Endothelial cell of umbilical vein (primary cell): ENCODE measurements around the gene LAMB3.

Experiments used
- EZH2 ChIP-seq: IDR thresholded peaks from 2 replicates; pipeline ENCODE4 v1.6.1; 2012; ENCODE audit warnings: borderline replicate concordance, low read depth, mild to moderate bottlenecking, moderate library complexity, low read length, inconsistent platforms; ENCODE audit not compliant: severe bottlenecking
- FOS ChIP-seq: IDR thresholded peaks from 2 replicates; pipeline ENCODE4 v1.6.1; 2011; ENCODE audit warnings: mild to moderate bottlenecking, low read length, moderate library complexity, borderline replicate concordance; ENCODE audit not compliant: insufficient read depth
- GATA2 ChIP-seq: IDR thresholded peaks from 2 replicates; pipeline ENCODE4 v1.7.0; 2011; ENCODE audit warnings: low read depth, mild to moderate bottlenecking, moderate library complexity, mixed read lengths, low read length; ENCODE audit not compliant: insufficient read length, insufficient read depth
- JUN ChIP-seq: IDR thresholded peaks from 2 replicates; pipeline ENCODE4 v1.6.1; 2011; ENCODE audit warnings: borderline replicate concordance, low read depth; ENCODE audit not compliant: insufficient read length, insufficient read depth
- MYC ChIP-seq: IDR thresholded peaks from one replicate; pipeline ENCODE4 v1.6.1; 2011; ENCODE audit warnings: mild to moderate bottlenecking, low read depth, low read length
- POLR2A ChIP-seq: IDR thresholded peaks from 2 replicates; pipeline ENCODE4 v1.6.1; 2012; ENCODE audit warnings: low read depth, mild to moderate bottlenecking, control low read depth, low read length
- POLR2AphosphoS5 ChIP-seq: IDR thresholded peaks from 2 replicates; pipeline ENCODE4 v1.6.1; 2012; ENCODE audit warnings: low read depth, mild to moderate bottlenecking, control low read depth, low read length, moderate library complexity; ENCODE audit not compliant: insufficient read depth
- TF ChIP-seq, protein P1 (sequence below), 2 donors: IDR thresholded peaks; 1 replicate in 1 of 2; 2 replicates in 1 of 2; pipeline ENCODE4 v1.5.1; 2011; ENCODE audit warnings: low read length in 2 of 2, mild to moderate bottlenecking in 2 of 2, moderate library complexity in 2 of 2, control low read depth in 1 of 2, inconsistent platforms in 1 of 2, low read depth in 1 of 2; ENCODE audit not compliant: insufficient read depth in 1 of 2; ENCODE audit errors: extremely low read depth in 1 of 2
- TF ChIP-seq, protein P2 (sequence below): IDR thresholded peaks from 2 replicates; pipeline ENCODE4 v1.6.1; 2011; ENCODE audit not compliant: insufficient read depth, insufficient read length

DNA sequence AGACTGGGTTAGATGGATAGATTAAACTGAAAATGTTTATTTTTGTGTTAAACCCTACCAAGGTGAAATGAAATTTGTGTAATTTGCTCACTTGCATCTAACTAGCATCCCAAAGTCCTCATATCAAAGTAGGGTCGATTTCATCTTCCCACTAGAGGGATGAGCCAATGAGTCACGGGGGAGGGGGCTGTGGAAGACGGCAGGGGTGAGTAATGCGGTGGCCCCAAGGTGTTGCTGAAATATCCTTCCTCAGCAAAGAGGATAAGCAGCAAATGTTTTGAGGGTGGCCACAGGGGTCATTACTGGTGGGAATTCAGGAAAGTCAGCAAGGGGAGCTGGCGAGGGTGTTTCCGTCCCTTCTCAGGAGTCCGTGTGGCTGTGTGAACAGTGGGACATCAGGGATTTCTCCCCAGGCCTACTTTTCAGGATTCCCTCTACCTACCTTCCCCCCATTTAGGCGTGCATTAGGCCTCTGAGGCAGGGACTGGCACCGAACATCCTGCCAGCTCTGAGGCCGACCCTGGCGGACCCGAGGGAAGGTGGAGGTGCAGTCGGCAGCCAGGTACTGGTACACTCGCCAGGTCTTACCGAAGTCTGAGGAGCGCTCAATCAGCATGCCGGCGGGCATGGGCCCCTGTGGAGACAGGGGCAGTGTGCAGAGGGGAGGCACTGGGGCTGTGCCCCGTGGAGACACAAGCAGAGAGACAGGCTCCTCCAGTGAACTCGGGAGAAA is 18.1 kb downstream of the LAMB3 start:
- TF ChIP-seq, protein P1, sequence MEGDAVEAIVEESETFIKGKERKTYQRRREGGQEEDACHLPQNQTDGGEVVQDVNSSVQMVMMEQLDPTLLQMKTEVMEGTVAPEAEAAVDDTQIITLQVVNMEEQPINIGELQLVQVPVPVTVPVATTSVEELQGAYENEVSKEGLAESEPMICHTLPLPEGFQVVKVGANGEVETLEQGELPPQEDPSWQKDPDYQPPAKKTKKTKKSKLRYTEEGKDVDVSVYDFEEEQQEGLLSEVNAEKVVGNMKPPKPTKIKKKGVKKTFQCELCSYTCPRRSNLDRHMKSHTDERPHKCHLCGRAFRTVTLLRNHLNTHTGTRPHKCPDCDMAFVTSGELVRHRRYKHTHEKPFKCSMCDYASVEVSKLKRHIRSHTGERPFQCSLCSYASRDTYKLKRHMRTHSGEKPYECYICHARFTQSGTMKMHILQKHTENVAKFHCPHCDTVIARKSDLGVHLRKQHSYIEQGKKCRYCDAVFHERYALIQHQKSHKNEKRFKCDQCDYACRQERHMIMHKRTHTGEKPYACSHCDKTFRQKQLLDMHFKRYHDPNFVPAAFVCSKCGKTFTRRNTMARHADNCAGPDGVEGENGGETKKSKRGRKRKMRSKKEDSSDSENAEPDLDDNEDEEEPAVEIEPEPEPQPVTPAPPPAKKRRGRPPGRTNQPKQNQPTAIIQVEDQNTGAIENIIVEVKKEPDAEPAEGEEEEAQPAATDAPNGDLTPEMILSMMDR (IDR thresholded peaks at IDR 0.05; ENCODE audit: extremely low read depth in 1 of 2, insufficient read depth in 1 of 2, low read depth in 1 of 2, low read length in 2 of 2), result no peak
- TF ChIP-seq JUN (no peak), POLR2A (no peak), FOS (no peak), EZH2 (no peak), MYC (no peak), POLR2AphosphoS5 (no peak), GATA2 (no peak)
- TF ChIP-seq, protein P2, sequence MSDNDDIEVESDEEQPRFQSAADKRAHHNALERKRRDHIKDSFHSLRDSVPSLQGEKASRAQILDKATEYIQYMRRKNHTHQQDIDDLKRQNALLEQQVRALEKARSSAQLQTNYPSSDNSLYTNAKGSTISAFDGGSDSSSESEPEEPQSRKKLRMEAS, result no peak
